GM18511 (cell line): ENCODE data around the gene TSG101.
A peak's percentile ranks its signal among the peaks of the same experiment; 100 is the strongest.

Experiments
- ATAC-seq: cut with Tn5 transposase; IDR thresholded peaks from one replicate; pipeline ENCODE4 v1.9.1; 2021; ENCODE audit warnings: mild to moderate bottlenecking, moderate library complexity; ENCODE audit not compliant: unreplicated experiment

TSG101 gene, protein sequence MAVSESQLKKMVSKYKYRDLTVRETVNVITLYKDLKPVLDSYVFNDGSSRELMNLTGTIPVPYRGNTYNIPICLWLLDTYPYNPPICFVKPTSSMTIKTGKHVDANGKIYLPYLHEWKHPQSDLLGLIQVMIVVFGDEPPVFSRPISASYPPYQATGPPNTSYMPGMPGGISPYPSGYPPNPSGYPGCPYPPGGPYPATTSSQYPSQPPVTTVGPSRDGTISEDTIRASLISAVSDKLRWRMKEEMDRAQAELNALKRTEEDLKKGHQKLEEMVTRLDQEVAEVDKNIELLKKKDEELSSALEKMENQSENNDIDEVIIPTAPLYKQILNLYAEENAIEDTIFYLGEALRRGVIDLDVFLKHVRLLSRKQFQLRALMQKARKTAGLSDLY

GRCh38 chr11:18526521-18527296 is at the start of gene TSG101:
Gene TSG101, minus strand, starts transcription at chr11:18526942. Its CDS starts 126 bp downstream, at chr11:18526816.
- ATAC-seq, result peak; percentile 98

DNA sequence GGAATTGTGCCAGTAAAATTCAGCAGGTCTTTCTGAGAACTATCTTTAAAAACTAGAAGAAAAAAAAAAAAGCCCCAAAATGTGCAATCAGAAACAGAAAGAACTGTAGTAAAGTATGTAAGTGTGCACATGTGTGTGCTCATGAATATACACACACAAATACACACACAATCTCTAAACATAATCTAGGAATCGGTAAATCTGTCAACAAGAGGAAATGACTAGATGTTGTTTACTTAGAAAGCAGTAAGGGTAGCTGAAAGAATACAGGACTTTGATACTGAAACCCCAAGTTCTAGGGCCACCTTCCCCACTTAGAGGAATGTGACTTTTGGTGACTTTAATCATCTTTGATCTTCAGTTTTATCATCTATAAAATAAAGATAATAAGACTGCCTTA is 48.6 kb upstream of the TSG101 start:
- ATAC-seq, result no peak

DNA sequence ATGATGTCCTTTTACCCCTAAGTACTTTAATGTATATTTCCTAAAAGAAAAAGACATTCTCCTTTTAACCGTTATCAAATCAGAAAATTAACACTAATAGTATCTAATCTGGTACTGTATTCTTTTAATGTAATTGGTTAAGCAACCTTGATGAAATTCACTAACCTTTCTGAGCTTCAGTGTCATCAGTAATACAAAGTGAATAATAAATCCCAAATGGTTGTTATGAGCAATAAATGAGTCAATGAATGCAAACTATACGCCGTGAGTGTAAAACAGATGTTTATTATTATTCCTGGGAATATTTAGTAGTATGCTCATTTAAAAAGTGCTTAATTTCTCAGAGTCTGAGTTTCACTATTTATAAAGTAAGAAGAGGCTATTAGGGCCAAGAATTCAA is 40.3 kb upstream of the TSG101 start:
- no peak for ATAC-seq

- ATAC-seq, result no peak
Measured at GRCh38 chr11:18566406-18566805, 39.7 kb upstream of the TSG101 start.

GRCh38 chr11:18564149-18564548 is 37.4 kb upstream of the TSG101 start:
- no peak for ATAC-seq

DNA sequence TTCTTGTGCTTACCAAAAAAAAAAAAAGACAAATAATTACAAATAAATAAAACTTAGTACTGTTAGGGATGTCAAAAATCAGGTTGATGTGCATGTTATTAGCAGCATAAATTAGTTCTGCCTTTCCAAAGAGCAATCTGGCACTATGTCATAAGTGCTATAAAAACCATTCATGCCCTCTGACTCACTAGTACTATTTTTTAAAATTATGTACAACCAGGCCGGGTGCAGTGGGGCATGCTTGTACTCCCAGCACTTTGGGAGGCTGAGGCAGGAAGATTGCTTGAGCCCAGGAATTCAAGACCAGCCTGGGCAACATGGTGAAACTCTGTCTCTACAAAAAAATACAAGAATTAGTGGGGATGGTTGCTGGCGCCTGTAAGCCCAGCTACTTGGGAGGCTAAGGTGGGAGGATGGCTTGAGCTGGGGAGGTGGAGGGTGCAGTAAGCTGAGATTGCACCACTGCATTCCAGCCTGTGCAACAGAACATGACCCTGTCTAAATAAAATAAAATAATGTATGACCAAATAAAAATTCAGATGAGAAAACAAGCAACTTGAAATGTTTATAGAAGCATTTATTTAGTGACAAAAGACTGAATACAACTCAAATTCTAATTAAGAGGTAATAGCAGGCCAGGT is 36.5 kb upstream of the TSG101 start:
- no peak for ATAC-seq

DNA sequence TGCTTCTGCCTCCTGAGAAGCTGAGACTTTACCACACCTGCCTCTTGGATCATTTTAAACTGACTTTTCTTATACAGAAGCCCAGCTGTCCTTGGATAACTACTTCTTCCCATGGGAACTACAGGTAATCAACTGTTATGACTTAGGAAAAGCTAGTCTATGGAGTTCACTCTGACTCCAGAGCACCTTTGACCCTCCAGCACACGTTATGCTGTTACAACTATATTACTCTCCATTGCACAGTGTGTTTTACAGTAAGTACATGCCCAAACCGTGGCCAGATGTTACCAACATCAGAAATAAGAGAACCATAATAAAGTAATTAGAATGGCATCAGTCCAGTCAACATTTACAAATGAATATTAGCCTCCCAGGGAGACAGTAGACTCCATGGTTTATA is 21.3 kb upstream of the TSG101 start:
- ATAC-seq, result no peak

DNA sequence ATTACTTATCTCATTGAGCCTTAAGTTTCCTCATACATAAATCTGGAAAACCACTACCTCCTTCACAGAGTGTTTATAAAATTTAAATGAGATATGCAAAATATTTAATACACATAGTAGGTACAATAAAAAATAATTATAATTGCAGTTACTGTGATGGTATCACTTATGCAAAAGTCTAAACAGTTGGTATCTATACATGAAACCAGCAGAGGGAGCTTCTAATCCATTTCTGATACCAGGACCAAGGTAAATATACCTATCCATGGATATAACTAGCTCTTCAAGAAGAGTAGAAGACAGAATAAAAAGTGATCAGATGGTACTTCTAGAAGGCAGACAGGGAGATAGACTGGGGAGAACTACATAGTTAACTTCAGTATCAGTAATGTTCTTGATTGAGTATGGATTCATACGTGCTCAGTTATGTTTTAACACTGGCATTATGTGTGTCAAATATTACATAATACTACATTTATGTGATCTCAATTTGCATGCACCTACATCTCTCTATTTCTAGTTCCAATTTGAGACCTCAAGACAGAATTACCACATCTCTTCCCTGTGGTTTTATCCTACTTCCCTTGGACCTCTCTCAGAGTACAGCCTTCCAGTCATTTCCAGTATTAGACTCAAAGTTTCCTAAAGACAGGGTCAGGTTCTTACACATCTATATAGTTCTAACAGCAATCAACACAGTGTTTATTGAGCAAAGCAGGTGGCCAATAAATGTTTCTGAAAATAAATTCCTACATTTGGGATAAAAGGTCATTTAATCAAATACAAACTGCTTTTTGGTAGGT is 13.7 kb upstream of the TSG101 start:
- no peak for ATAC-seq

DNA sequence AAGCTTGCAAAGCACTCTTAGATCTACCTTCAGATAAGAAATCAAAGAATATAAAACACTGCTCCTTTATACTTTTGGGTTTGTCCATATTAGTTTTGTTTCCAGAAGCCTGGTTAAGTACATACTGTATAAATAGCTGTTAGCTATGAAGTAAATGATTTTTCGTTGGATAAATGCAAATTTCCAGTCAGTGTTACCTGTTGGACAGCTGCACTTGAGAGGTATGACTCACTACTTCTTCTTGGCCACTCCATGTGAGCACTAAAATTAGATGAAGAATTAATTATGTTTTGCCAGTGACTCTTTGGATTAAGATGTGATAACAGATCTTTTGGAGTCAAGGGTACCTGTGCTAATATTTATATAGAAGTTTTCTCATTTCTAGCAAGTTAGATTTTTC is 9.5 kb upstream of the TSG101 start:
- no peak for ATAC-seq

GRCh38 chr11:18534245-18534644 is 7.5 kb upstream of the TSG101 start:
- no peak for ATAC-seq

DNA sequence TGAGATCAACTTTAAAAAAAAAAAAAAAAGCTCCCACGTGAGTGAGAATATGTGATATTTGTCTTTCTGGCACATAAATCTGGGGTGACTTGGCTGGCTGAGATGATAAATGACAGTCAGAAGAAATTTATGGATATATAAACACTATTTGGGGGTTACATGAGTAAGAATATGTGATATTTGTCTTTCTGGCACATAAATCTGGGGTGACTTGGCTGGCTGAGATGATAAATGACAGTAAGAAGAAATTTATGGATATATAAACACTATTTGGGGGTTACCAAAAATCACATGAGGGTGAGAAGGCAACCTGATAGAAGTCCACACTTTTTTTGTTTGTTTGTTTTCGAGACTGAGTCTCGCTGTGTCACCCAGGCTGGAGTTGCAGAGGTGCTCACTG is 6.6 kb upstream of the TSG101 start:
- ATAC-seq, result no peak

DNA sequence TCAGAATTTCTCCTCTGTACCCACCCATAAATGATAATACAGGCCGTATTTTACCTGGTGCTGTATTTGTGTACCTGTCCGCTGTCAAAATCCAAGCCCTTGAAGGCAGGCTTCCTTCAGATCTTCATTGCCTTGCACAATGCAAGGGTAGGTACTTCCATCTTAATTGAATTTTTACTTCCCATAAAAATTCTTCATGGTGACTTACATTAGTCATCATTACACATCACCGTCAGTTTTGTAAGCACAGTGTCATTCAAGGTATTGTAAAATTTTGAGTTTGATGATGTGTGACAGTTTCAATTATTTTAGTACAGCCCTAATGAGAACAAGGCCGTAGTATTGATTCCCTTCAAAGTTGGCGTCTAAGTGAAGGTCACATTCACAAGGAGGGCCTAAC is 770 bp upstream of the TSG101 start:
- ATAC-seq, result no peak

DNA sequence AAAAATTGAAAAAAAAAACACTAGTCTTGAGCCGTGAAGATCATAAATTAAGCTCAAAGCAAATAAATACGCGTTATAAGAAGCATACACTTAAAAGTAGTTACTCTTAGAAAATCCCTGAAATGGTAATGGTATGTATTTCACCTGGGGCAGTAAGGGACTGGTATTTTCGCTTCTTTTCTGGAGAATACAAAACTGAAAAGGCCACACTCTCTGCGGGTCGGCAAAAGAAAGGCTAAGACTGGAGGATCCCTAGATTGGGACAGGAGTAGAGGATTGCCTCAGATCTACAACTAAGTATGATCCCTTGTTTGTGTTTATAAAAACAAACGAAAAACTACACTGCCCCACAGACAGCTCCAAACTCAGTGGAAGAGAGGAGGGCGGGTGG is 617 bp downstream of the TSG101 start:
- no peak for ATAC-seq

DNA sequence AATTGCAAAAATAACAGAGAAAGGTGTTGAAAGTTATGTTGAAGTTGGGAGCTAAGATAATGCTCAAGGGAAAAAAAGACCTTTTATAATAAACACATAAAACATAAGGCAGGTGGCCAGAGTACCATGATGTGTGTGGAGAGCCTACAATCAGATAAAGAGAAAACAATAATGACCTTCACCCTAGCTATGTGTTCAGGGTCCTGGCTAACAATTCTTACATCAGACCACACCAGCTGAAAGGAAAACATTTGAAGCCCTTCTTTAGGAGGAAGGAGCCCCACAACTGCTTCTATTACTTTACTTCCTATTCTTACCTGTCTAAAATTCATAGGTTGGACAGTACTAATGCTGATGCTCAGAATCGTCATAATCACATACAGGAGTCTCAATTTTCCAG is 2.5 kb downstream of the TSG101 start:
- ATAC-seq, result no peak

DNA sequence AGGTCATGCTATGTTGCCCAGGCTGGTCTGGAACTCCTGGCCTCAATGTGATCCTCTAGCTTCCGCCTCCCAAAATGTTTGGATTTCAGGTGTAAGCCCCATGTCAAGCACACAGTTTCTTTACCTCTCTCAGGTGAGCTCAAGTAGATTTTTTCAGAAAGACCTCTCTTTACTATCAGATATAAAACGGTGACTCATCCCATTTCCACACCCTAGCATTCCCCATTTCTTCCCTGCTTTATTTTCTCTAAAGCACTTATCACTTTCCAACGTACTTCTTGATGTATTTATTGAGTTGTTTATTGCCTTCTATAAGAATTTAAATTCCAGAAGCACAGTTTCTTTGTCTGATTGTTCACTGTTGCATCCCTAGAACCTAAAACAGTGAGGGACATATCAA is 3.7 kb downstream of the TSG101 start:
- ATAC-seq, result no peak

- ATAC-seq, result no peak
Measured at GRCh38 chr11:18522388-18522787, 4.4 kb downstream of the TSG101 start.

- no peak for ATAC-seq
Measured at GRCh38 chr11:18521122-18521521, 5.6 kb downstream of the TSG101 start.

DNA sequence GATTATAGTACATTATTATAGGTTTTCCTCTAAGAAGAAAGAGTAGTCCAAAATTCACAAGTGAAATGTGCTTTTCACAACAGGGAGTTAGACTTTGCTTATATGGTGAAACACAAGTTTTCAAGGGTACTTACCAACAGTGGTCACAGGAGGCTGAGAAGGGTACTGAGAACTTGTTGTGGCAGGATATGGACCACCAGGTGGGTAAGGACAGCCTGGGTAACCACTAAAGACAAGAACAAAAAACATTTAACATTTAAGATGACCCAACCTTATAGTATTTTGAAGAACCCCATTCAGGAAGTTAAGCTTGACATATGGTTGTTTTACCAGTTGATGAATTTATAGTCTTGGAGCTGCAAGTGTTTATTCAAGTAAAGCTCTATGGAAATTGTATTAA is 24.4 kb downstream of the TSG101 start:
- no peak for ATAC-seq

DNA sequence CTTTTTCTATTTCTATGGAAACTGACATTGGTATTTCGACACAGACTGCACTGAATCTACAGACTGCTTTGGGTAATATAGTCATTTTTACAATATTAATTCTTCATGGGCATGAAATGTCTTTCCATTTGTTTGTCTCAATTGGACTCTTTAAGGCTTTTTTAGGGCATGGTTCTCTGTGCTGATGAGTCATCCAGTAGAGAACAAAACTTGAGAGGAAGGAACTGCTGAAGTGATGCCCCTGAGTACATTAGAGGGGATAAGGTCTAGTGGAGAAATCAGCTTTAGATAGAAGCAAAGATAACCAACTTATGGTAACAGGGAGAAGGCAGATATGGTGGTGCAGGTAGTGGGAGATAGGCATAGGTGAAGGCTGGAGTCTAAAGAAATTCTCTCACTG is 25.1 kb downstream of the TSG101 start:
- no peak for ATAC-seq

GRCh38 chr11:18498039-18498438 is 28.7 kb downstream of the TSG101 start:
- no peak for ATAC-seq

DNA sequence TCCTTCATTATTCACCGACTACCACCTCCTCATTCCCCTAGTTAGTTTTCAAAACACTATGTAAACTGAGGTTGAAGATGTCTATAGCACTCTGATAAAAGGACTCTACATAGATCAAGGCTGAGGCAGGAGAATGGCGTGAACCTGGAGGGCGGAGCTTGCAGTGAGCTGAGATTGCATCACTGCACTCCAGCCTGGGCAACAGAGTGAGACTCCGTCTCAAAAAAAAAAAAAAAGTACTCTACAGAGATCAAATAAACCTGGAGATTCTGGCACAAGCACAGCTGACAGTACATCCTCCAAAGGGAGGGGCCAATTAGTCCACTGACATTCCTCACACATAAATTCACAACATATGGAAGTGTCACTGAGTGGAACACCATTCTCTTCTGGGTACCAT is 31.0 kb downstream of the TSG101 start:
- no peak for ATAC-seq
